ENCODE measurements around the gene TMEM242.

TMEM242 gene

GRCh38 chr6:157290797-157291196 is 32.5 kb downstream of the TMEM242 start:
- peaks cover 37% of the 10 kb centered on the region for H3K36me3 ChIP-seq (ENCODE audit: control insufficient read depth, insufficient read depth, low read length)
- H3K4me1 ChIP-seq (ENCODE audit: control insufficient read depth, insufficient read depth, low read length, poor library complexity, severe bottlenecking) = no peaks in the 10 kb centered on the region
- no peak overlapping the region for H3K27ac ChIP-seq (ENCODE audit: low read depth, low read length, severe bottlenecking)
- H3K9me3 ChIP-seq (ENCODE audit: control insufficient read depth, low read length) = no peaks in the 10 kb centered on the region
- H3K4me3 ChIP-seq (ENCODE audit: extremely low read depth, insufficient read depth, low read length, poor library complexity, severe bottlenecking) = no peak overlapping the region
- 83 to 100% methylated on average over 2 of the region's 4 CpGs for WGBS, 2 experiments (ENCODE audit: insufficient coverage in 2 of 2)

DNA sequence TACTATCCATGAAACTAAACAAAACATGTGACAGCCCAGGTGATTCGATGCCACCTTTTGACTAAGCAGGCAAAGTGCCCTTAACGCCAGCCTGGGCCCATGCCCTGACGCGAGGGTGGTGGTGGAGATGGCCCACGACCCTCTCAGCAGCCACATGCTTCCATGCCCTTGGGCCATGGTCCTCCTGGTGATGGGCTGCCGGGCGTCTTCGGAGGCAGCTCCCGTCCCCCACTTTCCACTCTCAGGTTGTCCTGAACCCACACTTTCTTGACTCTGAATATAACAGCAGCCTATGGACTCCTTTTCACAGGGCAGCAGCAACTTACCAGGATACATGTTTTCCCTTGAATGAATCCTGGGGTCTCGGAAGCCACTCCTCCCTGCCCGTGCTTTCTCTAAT is 33.6 kb downstream of the TMEM242 start:
- H3K9me3 ChIP-seq (ENCODE audit: control insufficient read depth, low read length) = no peaks in the 10 kb centered on the region
- no peak overlapping the region for H3K27ac ChIP-seq (ENCODE audit: low read depth, low read length, severe bottlenecking)
- 92 to 97% methylated on average over 10 to 11 of the region's 11 CpGs for WGBS, 2 experiments (ENCODE audit: insufficient coverage in 2 of 2)
- H3K36me3 ChIP-seq (ENCODE audit: control insufficient read depth, insufficient read depth, low read length) = peaks cover 37% of the 10 kb centered on the region
- no peaks in the 10 kb centered on the region for H3K4me1 ChIP-seq (ENCODE audit: control insufficient read depth, insufficient read depth, low read length, poor library complexity, severe bottlenecking)
- H3K4me3 ChIP-seq (ENCODE audit: extremely low read depth, insufficient read depth, low read length, poor library complexity, severe bottlenecking) = no peak overlapping the region

DNA sequence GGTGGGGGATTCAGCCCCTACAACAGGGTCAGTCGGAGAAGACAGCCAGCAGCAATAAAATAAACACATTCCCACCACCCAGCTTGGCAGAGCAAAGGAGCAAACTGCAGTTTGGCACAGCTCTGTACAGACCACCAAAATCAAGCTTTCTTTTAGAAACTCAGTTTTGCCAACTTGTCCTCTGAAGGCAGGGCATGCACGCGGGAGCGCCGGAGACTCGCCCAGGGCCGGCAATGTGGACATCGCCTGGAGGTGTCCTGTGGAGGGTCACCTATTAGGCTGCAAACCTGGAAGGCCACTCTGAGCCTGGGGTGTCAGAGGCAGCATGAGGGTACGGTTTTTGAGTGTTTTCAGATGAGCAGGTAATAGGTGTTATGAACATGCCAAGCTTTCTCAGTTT is 34.7 kb downstream of the TMEM242 start:
- no peak overlapping the region for H3K4me3 ChIP-seq (ENCODE audit: extremely low read depth, insufficient read depth, low read length, poor library complexity, severe bottlenecking)
- H3K4me1 ChIP-seq (ENCODE audit: control insufficient read depth, insufficient read depth, low read length, poor library complexity, severe bottlenecking) = no peaks in the 10 kb centered on the region
- no peak overlapping the region for H3K27ac ChIP-seq (ENCODE audit: low read depth, low read length, severe bottlenecking)
- no peaks in the 10 kb centered on the region for H3K9me3 ChIP-seq (ENCODE audit: control insufficient read depth, low read length)
- peaks cover 37% of the 10 kb centered on the region for H3K36me3 ChIP-seq (ENCODE audit: control insufficient read depth, insufficient read depth, low read length)
- WGBS, 2 experiments (ENCODE audit: insufficient coverage in 2 of 2) = 95 to 100% methylated on average over 7 to 9 of the region's 9 CpGs

- H3K9me3 ChIP-seq (ENCODE audit: control insufficient read depth, low read length) = no peaks in the 10 kb centered on the region
- no peak overlapping the region for H3K4me3 ChIP-seq (ENCODE audit: extremely low read depth, insufficient read depth, low read length, poor library complexity, severe bottlenecking)
- H3K27ac ChIP-seq (ENCODE audit: low read depth, low read length, severe bottlenecking) = no peak overlapping the region
- no peaks in the 10 kb centered on the region for H3K4me1 ChIP-seq (ENCODE audit: control insufficient read depth, insufficient read depth, low read length, poor library complexity, severe bottlenecking)
- H3K36me3 ChIP-seq (ENCODE audit: control insufficient read depth, insufficient read depth, low read length) = peaks cover 34% of the 10 kb centered on the region
- 80 to 100% methylated on average over 1 of the region's 7 CpGs for WGBS, 2 experiments (ENCODE audit: insufficient coverage in 2 of 2)
These were observed 35.4 kb downstream of the TMEM242 start for GRCh38 chr6:157287923-157288322.

DNA sequence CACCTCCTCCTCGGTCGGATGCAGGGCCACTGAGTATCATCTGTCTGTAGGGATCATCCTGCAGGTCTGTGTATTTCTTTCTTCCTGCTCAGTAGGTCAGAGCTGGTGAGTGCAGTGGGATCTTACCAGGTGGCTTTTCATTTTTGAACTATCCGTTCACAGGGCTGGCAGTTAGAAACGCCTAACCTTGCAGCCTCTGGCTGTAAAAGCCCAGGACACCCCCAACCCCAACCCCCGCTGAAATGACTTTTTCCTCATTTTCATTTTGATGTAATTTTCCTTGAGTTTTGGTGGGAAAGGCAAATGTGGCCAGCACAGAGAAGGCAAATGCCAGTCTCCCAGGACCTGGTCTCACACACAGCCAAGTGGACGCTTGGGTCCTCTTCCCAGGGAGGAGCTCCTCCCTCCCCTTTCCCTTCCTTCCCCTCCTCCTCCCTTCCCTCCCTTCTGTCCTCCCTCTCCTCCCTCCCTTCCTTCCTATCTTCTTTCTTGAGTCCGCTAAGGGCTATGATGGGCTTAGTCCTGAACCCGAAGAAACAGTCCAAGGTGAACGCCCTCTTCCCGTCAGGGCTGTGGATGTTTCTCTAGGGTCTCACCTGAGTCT is 36.0 kb downstream of the TMEM242 start:
- no peaks in the 10 kb centered on the region for H3K9me3 ChIP-seq (ENCODE audit: control insufficient read depth, low read length)
- WGBS, 2 experiments (ENCODE audit: insufficient coverage in 2 of 2) = 84 to 100% methylated on average over 3 to 7 of the region's 10 CpGs
- H3K27ac ChIP-seq (ENCODE audit: low read depth, low read length, severe bottlenecking) = no peak overlapping the region
- H3K36me3 ChIP-seq (ENCODE audit: control insufficient read depth, insufficient read depth, low read length) = peaks cover 28% of the 10 kb centered on the region
- no peak overlapping the region for H3K4me3 ChIP-seq (ENCODE audit: extremely low read depth, insufficient read depth, low read length, poor library complexity, severe bottlenecking)
- no peaks in the 10 kb centered on the region for H3K4me1 ChIP-seq (ENCODE audit: control insufficient read depth, insufficient read depth, low read length, poor library complexity, severe bottlenecking)

DNA sequence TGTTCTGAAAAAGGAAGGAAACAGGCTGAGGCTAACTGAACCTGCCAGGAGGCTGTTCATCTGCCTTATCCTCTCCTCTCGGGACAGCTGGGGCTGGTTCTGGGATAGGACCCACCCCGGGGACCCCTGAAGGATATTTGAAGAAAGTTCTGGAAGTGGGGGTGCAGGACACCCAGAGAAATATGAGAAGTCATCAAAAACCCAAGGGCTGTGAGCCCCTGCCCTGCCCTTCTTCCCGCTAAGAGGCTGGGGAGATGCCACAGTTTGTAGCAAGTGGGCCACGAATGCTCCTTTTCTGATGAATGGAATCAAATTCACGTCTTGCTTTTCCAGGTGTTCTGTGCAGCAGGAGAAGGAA is 37.9 kb downstream of the TMEM242 start:
- no peak overlapping the region for H3K4me3 ChIP-seq (ENCODE audit: extremely low read depth, insufficient read depth, low read length, poor library complexity, severe bottlenecking)
- no peaks in the 10 kb centered on the region for H3K9me3 ChIP-seq (ENCODE audit: control insufficient read depth, low read length)
- H3K27ac ChIP-seq (ENCODE audit: low read depth, low read length, severe bottlenecking) = no peak overlapping the region
- WGBS, 2 experiments (ENCODE audit: insufficient coverage in 2 of 2) = 94 to 99% methylated on average over 4 to 5 of the region's 5 CpGs
- no peaks in the 10 kb centered on the region for H3K4me1 ChIP-seq (ENCODE audit: control insufficient read depth, insufficient read depth, low read length, poor library complexity, severe bottlenecking)
- peaks cover 15% of the 10 kb centered on the region for H3K36me3 ChIP-seq (ENCODE audit: control insufficient read depth, insufficient read depth, low read length)

DNA sequence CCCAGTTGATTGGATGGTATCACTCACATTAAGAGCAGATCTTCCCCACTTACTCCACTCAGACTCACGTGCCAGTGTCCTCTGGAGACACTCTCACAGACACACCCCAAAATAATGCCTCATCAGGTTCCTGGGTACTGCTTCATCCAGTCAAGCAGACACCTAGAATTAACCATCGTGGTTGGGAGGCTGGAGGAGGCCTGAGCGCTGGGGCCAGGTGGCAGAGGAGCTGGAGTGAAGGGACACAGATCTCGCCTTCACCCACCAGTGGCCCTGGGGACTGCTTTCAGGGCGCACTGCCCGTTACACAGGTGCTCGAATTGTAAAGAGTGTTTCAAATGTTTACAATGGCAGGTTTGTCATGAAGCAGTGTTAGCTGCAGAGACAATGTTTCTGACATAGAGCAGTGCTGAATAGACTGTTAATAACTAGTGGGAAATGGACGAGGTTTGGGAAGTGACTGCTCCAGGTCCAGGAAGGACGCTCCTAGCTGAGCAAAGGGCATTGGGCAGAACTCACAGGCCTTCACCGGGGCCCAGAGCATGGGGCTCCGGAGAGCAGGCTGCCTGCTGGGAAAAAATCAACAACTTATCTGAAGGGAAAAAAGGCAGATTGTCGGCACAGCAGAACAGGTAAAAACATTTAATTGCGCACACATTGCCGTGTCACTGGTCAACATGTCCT is 38.4 kb downstream of the TMEM242 start:
- H3K4me1 ChIP-seq (ENCODE audit: control insufficient read depth, insufficient read depth, low read length, poor library complexity, severe bottlenecking) = no peaks in the 10 kb centered on the region
- peaks cover 9% of the 10 kb centered on the region for H3K36me3 ChIP-seq (ENCODE audit: control insufficient read depth, insufficient read depth, low read length)
- 93 to 94% methylated on average over 13 of the region's 14 CpGs for WGBS, 2 experiments (ENCODE audit: insufficient coverage in 2 of 2)
- H3K4me3 ChIP-seq (ENCODE audit: extremely low read depth, insufficient read depth, low read length, poor library complexity, severe bottlenecking) = no peak overlapping the region
- H3K9me3 ChIP-seq (ENCODE audit: control insufficient read depth, low read length) = no peaks in the 10 kb centered on the region
- H3K27ac ChIP-seq (ENCODE audit: low read depth, low read length, severe bottlenecking) = no peak overlapping the region

- Histone ChIP-seq H3K4me3 (ENCODE audit: extremely low read depth, insufficient read depth, low read length, poor library complexity, severe bottlenecking) (no peak overlapping the region), H3K4me1 (ENCODE audit: control insufficient read depth, insufficient read depth, low read length, poor library complexity, severe bottlenecking) (no peaks in the 10 kb centered on the region), H3K27ac (ENCODE audit: low read depth, low read length, severe bottlenecking) (no peak overlapping the region), H3K36me3 (ENCODE audit: control insufficient read depth, insufficient read depth, low read length) (peaks cover 5% of the 10 kb centered on the region), H3K9me3 (ENCODE audit: control insufficient read depth, low read length) (no peaks in the 10 kb centered on the region)
- 93 to 96% methylated on average over 3 to 7 of the region's 13 CpGs for WGBS, 2 experiments (ENCODE audit: insufficient coverage in 2 of 2)
These were observed 39.2 kb downstream of the TMEM242 start for GRCh38 chr6:157283900-157284737.

GRCh38 chr6:157283330-157283898 is 39.9 kb downstream of the TMEM242 start:
- 76 to 92% methylated on average over 2 to 5 of the region's 8 CpGs for WGBS, 2 experiments (ENCODE audit: insufficient coverage in 2 of 2)
- no peak overlapping the region for H3K4me3 ChIP-seq (ENCODE audit: extremely low read depth, insufficient read depth, low read length, poor library complexity, severe bottlenecking)
- H3K36me3 ChIP-seq (ENCODE audit: control insufficient read depth, insufficient read depth, low read length) = peaks cover 2% of the 10 kb centered on the region
- no peaks in the 10 kb centered on the region for H3K9me3 ChIP-seq (ENCODE audit: control insufficient read depth, low read length)
- H3K4me1 ChIP-seq (ENCODE audit: control insufficient read depth, insufficient read depth, low read length, poor library complexity, severe bottlenecking) = no peaks in the 10 kb centered on the region
- no peak overlapping the region for H3K27ac ChIP-seq (ENCODE audit: low read depth, low read length, severe bottlenecking)

DNA sequence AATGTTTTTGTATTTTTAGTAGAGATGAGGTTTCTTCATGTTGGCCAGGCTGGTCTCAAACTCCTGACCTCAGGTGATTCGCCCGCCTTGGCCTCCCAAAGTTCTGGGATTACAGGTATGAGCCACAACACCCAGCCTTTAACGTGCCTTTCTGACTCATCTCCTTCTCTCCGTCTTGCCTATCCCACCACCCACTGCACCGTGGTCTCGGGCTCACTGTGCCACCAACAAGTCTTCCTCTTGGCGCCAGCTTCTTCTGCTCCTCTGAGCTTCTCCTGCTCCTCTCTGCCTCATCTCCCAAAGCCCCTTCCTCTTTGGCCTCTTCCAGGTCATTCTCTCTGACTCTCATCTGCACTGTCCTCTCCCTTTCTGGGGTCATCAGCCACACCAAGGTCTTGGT is 41.0 kb downstream of the TMEM242 start:
- WGBS, 2 experiments (ENCODE audit: insufficient coverage in 2 of 2) = 94 to 95% methylated on average over 7 of the region's 7 CpGs

More for the DNA sequence above, 41.0 kb downstream of the TMEM242 start:
- H3K27ac ChIP-seq (ENCODE audit: low read depth, low read length, severe bottlenecking) = no peak overlapping the region
- H3K36me3 ChIP-seq (ENCODE audit: control insufficient read depth, insufficient read depth, low read length) = no peaks in the 10 kb centered on the region
- no peaks in the 10 kb centered on the region for H3K4me1 ChIP-seq (ENCODE audit: control insufficient read depth, insufficient read depth, low read length, poor library complexity, severe bottlenecking)
- no peak overlapping the region for H3K4me3 ChIP-seq (ENCODE audit: extremely low read depth, insufficient read depth, low read length, poor library complexity, severe bottlenecking)
- no peaks in the 10 kb centered on the region for H3K9me3 ChIP-seq (ENCODE audit: control insufficient read depth, low read length)
